Endothelial cell of umbilical vein (primary cell): ENCODE data around the gene GAB1. TPM values are rescaled to one million over a fixed set of nuclear protein-coding genes. Genes with fewer than 3 reads are reported as not detected.

Source experiments
- BruUV-seq: library from RNA; stranded (reverse); fragments of 400-500 nt; replicated peaks from 2 replicates; lab custom pipeline; 2021; lab: Mats Ljungman, UMichigan
- CTCF ChIA-PET: fragments of 300-600, 350-600 bp; sonication (Branson Sonifier 250); formaldehyde crosslinking; loops from one replicate; lab custom pipeline; 2021; ENCODE audit warnings: antibody characterized with exemption, inconsistent platforms; lab: Charles Lee
- POLR2A ChIA-PET: fragments of 300-600, 350-600 bp; sonication (Branson Sonifier 250); formaldehyde crosslinking; loops from one replicate; lab custom pipeline; 2021; ENCODE audit warnings: antibody characterized with exemption, inconsistent platforms; lab: Charles Lee
- DNase-seq: peaks from one replicate; pipeline ENCODE4 v3.0.0-alpha.2; 2011; ENCODE audit warnings: low read depth, low spot score
- FAIRE-seq: peaks from 2 replicates; lab custom pipeline; 2011; peaks lifted over from hg19 to GRCh38; lab: Jason Lieb, UNC
- H2AFZ ChIP-seq: 2 replicates; pipeline ENCODE4 v1.6.0; 2012; ENCODE audit warnings: low read depth, low read length, control low read depth, inconsistent platforms
- H3K27ac ChIP-seq: 2 replicates; pipeline ENCODE4 v1.5.1; 2011; ENCODE audit warnings: low read depth, mild to moderate bottlenecking, control low read depth, low read length, moderate library complexity; ENCODE audit not compliant: insufficient read depth
- H3K27me3 ChIP-seq, 2 experiments: 2 replicates each; pipeline versions ENCODE4 v1.6.0 to v1.6.1; 2011; ENCODE audit warnings: low read length in 2 of 2, mixed read lengths in 1 of 2; ENCODE audit not compliant: control insufficient read depth in 2 of 2, insufficient read depth in 2 of 2
- H3K36me3 ChIP-seq, 2 experiments: 2 replicates in 1 of 2; 3 replicates in 1 of 2; pipeline ENCODE4 v1.5.1; 2011; ENCODE audit warnings: low read length in 2 of 2, mild to moderate bottlenecking in 1 of 2, moderate library complexity in 1 of 2; ENCODE audit not compliant: control insufficient read depth in 2 of 2, insufficient read depth in 2 of 2; ENCODE audit errors: extremely low read depth in 1 of 2
- H3K4me1 ChIP-seq: 3 replicates; pipeline ENCODE4 v1.5.1; 2011; ENCODE audit warnings: mild to moderate bottlenecking, low read length; ENCODE audit not compliant: control insufficient read depth, insufficient read depth; ENCODE audit errors: extremely low read depth
- H3K4me2 ChIP-seq: 2 replicates; pipeline ENCODE4 v1.6.1; 2011; ENCODE audit warnings: low read length, control low read depth, mixed read lengths; ENCODE audit not compliant: insufficient read depth
- H3K4me3 ChIP-seq, 3 experiments: fragments of 200-600 bp in 1 of 3; sonication (generic), shearing (Covaris generic) in 1 of 3; replicated peaks in 1 of 3; 2 replicates each; pipeline ENCODE4 v1.5.1; 2011 to 2016; ENCODE audit warnings: control low read depth in 3 of 3, low read length in 3 of 3, mild to moderate bottlenecking in 2 of 3, inconsistent platforms in 1 of 3, low read depth in 1 of 3, moderate library complexity in 1 of 3; ENCODE audit not compliant: insufficient read depth in 1 of 3
- H3K79me2 ChIP-seq: 2 replicates; pipeline ENCODE4 v1.6.0; 2012; ENCODE audit warnings: low read length, inconsistent platforms; ENCODE audit not compliant: control insufficient read depth, insufficient read depth
- H3K9ac ChIP-seq: replicated peaks from 2 replicates; pipeline ENCODE3; 2011; ENCODE audit warnings: low read length, control low read depth; ENCODE audit not compliant: insufficient read depth; ENCODE audit errors: extremely low read depth
- H3K9me1 ChIP-seq: replicated peaks from 3 replicates; pipeline ENCODE4 v1.6.0; 2011; ENCODE audit warnings: mild to moderate bottlenecking, low read length; ENCODE audit not compliant: control insufficient read depth, insufficient read depth; ENCODE audit errors: extremely low read depth
- H3K9me3 ChIP-seq: replicated peaks from 2 replicates; pipeline ENCODE4 v1.5.1; 2012; ENCODE audit warnings: low read length, inconsistent platforms; ENCODE audit not compliant: control insufficient read depth, insufficient read depth
- H4K20me1 ChIP-seq: replicated peaks from 2 replicates; pipeline ENCODE3; 2011; ENCODE audit warnings: mild to moderate bottlenecking, low read length; ENCODE audit not compliant: control insufficient read depth, insufficient read depth; ENCODE audit errors: extremely low read depth
- EZH2 ChIP-seq: IDR thresholded peaks from 2 replicates; pipeline ENCODE4 v1.6.1; 2012; ENCODE audit warnings: borderline replicate concordance, low read depth, mild to moderate bottlenecking, moderate library complexity, low read length, inconsistent platforms; ENCODE audit not compliant: severe bottlenecking
- FOS ChIP-seq: IDR thresholded peaks from 2 replicates; pipeline ENCODE4 v1.6.1; 2011; ENCODE audit warnings: mild to moderate bottlenecking, low read length, moderate library complexity, borderline replicate concordance; ENCODE audit not compliant: insufficient read depth
- GATA2 ChIP-seq: IDR thresholded peaks from 2 replicates; pipeline ENCODE4 v1.7.0; 2011; ENCODE audit warnings: low read depth, mild to moderate bottlenecking, moderate library complexity, mixed read lengths, low read length; ENCODE audit not compliant: insufficient read length, insufficient read depth
- JUN ChIP-seq: IDR thresholded peaks from 2 replicates; pipeline ENCODE4 v1.6.1; 2011; ENCODE audit warnings: borderline replicate concordance, low read depth; ENCODE audit not compliant: insufficient read length, insufficient read depth
- MYC ChIP-seq: IDR thresholded peaks from one replicate; pipeline ENCODE4 v1.6.1; 2011; ENCODE audit warnings: mild to moderate bottlenecking, low read depth, low read length
- POLR2A ChIP-seq: IDR thresholded peaks from 2 replicates; pipeline ENCODE4 v1.6.1; 2012; ENCODE audit warnings: low read depth, mild to moderate bottlenecking, control low read depth, low read length
- POLR2AphosphoS5 ChIP-seq: IDR thresholded peaks from 2 replicates; pipeline ENCODE4 v1.6.1; 2012; ENCODE audit warnings: low read depth, mild to moderate bottlenecking, control low read depth, low read length, moderate library complexity; ENCODE audit not compliant: insufficient read depth
- dilution Hi-C: fragments of 300-500 bp; cut with MboI; formaldehyde crosslinking; loops from one replicate; pipeline ENCODE4 v1.15.0; 2019; ENCODE audit warnings: low sequenced_read_pairs; ENCODE audit not compliant: extremely low pct_ligation_motif_present
- intact Hi-C: fragments of 100-400 bp; cut with micrococcal nuclease; formaldehyde crosslinking; loops from one replicate; pipeline ENCODE4 v1.10.0; 2022
- polyA plus RNA-seq, 4 experiments: library from polyadenylated mRNA; depleted of rRNA in 3 of 4; stranded (reverse) in 3 of 4; unstranded in 1 of 4; fragments of >200 nt; gene quantifications; 2 replicates each; pipeline versions ENCODE4 v1.2.1 to v1.2.3, GENCODE V29; 2011 to 2012; ENCODE audit warnings: missing spikeins in 1 of 4
- total RNA-seq: library from RNA; stranded (reverse); gene quantifications from 2 replicates; pipeline ENCODE4 v1.2.3, GENCODE V29; 2021
- TF ChIP-seq, protein P1 (sequence below), 2 donors: IDR thresholded peaks; 1 replicate in 1 of 2; 2 replicates in 1 of 2; pipeline ENCODE4 v1.5.1; 2011; ENCODE audit warnings: low read length in 2 of 2, mild to moderate bottlenecking in 2 of 2, moderate library complexity in 2 of 2, control low read depth in 1 of 2, inconsistent platforms in 1 of 2, low read depth in 1 of 2; ENCODE audit not compliant: insufficient read depth in 1 of 2; ENCODE audit errors: extremely low read depth in 1 of 2
- TF ChIP-seq, protein P2 (sequence below): IDR thresholded peaks from 2 replicates; pipeline ENCODE4 v1.6.1; 2011; ENCODE audit not compliant: insufficient read depth, insufficient read length

GAB1 gene
- total and polyA plus RNA-seq, 2 donors (not counting 3 experiments of a cell fraction or from before 2014, with no cell fraction given), result 9.3 to 37.7 TPM

DNA sequence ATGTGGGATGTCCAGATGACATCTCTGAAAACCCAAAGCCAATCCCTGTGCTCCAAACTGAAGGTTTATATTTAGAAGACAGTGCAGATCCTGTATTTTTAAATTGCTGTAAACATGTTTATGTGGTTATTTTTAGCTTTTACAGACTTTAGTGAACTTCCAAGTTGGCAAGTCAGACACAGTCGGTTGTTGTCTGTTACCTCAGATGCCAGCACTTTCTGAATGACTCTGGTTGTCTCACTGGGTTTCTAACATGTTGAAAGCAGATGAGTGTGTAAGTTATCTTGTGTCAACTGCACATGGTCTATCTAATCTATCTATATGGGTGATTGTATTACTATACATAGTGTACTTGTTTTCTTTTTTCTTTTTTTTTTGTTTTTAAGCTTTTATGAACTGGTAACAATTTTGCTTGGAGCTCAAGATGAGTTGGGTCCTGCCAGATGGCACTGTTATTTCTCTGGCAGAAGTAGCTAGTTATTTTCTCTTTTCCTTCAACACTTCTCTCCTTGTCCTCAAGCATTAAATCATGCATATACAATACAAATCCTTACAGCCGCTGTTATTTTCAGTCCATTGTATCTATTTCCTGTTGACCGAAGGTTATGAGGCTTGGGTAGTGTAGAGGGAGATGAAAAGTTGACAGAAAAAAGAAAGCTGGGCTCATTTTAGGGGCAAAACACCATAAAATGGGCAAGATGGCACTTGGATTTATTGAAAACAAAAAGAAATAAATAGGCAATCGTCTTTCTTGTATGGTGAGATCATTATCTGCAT is 66.3 kb downstream of the GAB1 start:
- Histone ChIP-seq H3K27ac (peak overlapping the region; percentile 27), H3K4me3 (no peak overlapping the region), H3K9me3 (no peaks in the 10 kb centered on the region), H3K27me3 (no peaks in the 10 kb centered on the region), H3K9me1 (no peaks in the 10 kb centered on the region), H2AFZ (no peak overlapping the region), H3K79me2 (no peaks in the 10 kb centered on the region), H3K4me1 (peaks cover 37% of the 10 kb centered on the region), H3K36me3 (no peaks in the 10 kb centered on the region), H3K9ac (no peak overlapping the region), H4K20me1 (peaks cover 2% of the 10 kb centered on the region), H3K4me2 (peak overlapping the region; percentile 47)
- CTCF ChIA-PET, result interaction anchor here (0.7 to 1.3 kb wide), 3 partner anchors 29 to 65 kb away, joined by 3 read pairs; no protein-coding TSS in a partner anchor
- intact Hi-C loops, result loop anchor here (2.0 kb wide), 1 partner anchor 36 kb away; no protein-coding TSS in a partner anchor
- no peak for TF ChIP-seq POLR2AphosphoS5
- TF ChIP-seq POLR2A, result no peak
- TF ChIP-seq FOS, result no peak
- no peak for TF ChIP-seq EZH2
- TF ChIP-seq MYC, result no peak
- DNase-seq (peak; percentile 86), FAIRE-seq (peak; percentile 60)
- dilution Hi-C loops, result no loop called here
- POLR2A ChIA-PET, result no interaction called here
- BruUV-seq, result TSS peak; percentile 42

DNA sequence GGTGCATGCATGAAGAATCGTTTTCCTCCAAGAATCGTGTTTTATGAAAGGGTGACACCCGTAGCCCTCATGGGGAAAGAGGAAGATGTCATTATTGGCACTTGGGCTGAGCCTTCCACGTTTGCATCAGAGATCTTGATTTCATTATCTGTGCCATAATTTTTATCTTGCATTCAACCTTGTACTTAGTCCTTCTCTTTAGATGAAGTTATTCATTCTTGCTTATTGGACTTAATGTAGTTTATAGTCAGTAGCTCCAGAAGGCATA is 66.8 kb downstream of the GAB1 start:
- dilution Hi-C loops, result no loop called here
- Histone ChIP-seq H2AFZ (no peak overlapping the region), H3K9me3 (no peaks in the 10 kb centered on the region), H3K27ac (no peak overlapping the region), H4K20me1 (peaks cover 2% of the 10 kb centered on the region), H3K27me3 (no peaks in the 10 kb centered on the region), H3K4me1 (peaks cover 37% of the 10 kb centered on the region), H3K4me2 (peak overlapping the region; percentile 47), H3K9ac (no peak overlapping the region), H3K4me3 (no peak overlapping the region), H3K36me3 (no peaks in the 10 kb centered on the region), H3K9me1 (no peaks in the 10 kb centered on the region), H3K79me2 (no peaks in the 10 kb centered on the region)
- FAIRE-seq (no peak), DNase-seq (no peak)
- TF ChIP-seq, protein P1, sequence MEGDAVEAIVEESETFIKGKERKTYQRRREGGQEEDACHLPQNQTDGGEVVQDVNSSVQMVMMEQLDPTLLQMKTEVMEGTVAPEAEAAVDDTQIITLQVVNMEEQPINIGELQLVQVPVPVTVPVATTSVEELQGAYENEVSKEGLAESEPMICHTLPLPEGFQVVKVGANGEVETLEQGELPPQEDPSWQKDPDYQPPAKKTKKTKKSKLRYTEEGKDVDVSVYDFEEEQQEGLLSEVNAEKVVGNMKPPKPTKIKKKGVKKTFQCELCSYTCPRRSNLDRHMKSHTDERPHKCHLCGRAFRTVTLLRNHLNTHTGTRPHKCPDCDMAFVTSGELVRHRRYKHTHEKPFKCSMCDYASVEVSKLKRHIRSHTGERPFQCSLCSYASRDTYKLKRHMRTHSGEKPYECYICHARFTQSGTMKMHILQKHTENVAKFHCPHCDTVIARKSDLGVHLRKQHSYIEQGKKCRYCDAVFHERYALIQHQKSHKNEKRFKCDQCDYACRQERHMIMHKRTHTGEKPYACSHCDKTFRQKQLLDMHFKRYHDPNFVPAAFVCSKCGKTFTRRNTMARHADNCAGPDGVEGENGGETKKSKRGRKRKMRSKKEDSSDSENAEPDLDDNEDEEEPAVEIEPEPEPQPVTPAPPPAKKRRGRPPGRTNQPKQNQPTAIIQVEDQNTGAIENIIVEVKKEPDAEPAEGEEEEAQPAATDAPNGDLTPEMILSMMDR (IDR thresholded peaks at IDR 0.05; ENCODE audit: extremely low read depth in 1 of 2, insufficient read depth in 1 of 2, low read depth in 1 of 2, low read length in 2 of 2), result no peak
- TF ChIP-seq, protein P2, sequence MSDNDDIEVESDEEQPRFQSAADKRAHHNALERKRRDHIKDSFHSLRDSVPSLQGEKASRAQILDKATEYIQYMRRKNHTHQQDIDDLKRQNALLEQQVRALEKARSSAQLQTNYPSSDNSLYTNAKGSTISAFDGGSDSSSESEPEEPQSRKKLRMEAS, result no peak
- no peak for TF ChIP-seq POLR2A
- TF ChIP-seq JUN, result no peak
- no peak for TF ChIP-seq POLR2AphosphoS5
- no peak for TF ChIP-seq FOS
- TF ChIP-seq MYC, result no peak
- TF ChIP-seq EZH2, result no peak
- no peak for TF ChIP-seq GATA2
- ChIA-PET CTCF (interaction anchor here (0.7 to 1.3 kb wide), 3 partner anchors 29 to 66 kb away, joined by 3 read pairs; no protein-coding TSS in a partner anchor), POLR2A (no interaction called here)
- BruUV-seq, result no TSS peak
- intact Hi-C loops, result loop anchor here (2.0 kb wide), 1 partner anchor 35 kb away; no protein-coding TSS in a partner anchor
